RCC 7860 (cell line): ENCODE measurements around the gene CNOT3.
"Not testable (repeated sequence)": the region's sequence is repeated elsewhere in the genome, so short reads cannot be mapped to it uniquely, and the experiment has no call there.

Experiments used
- DNase-seq: peaks from one replicate; pipeline ENCODE4 v3.0.0-alpha.2; 2015; ENCODE audit warnings: low spot score
- FAIRE-seq: peaks from 2 replicates; lab custom pipeline; 2012; peaks lifted over from hg19 to GRCh38; lab: Jason Lieb, UNC

The CNOT3 gene

GRCh38 chr19:54189735-54190502, 52.4 kb downstream of the CNOT3 start:
- peak; percentile 100 for DNase-seq
- peak; percentile 98 for FAIRE-seq

GRCh38 chr19:54190503-54191010, 53.0 kb downstream of the CNOT3 start:
- DNase-seq (peak; percentile 97), FAIRE-seq (peak; percentile 92)

- DNase-seq (peak; percentile 58), FAIRE-seq (no peak)
These were observed 53.6 kb downstream of the CNOT3 start, which contains the start of gene TSEN34 for GRCh38 chr19:54191011-54191810. Gene TSEN34 (plus strand): TSS chr19:54191308. CDS start chr19:54191365, 57 bp downstream.

GRCh38 chr19:54191811-54192453, 54.4 kb downstream of the CNOT3 start:
- FAIRE-seq (no peak), DNase-seq (no peak)

- DNase-seq (no peak), FAIRE-seq (no peak)
These were observed 55.4 kb downstream of the CNOT3 start for GRCh38 chr19:54193011-54193410.

- not testable (repeated sequence) for DNase-seq, FAIRE-seq
These were observed 56.9 kb downstream of the CNOT3 start for GRCh38 chr19:54194463-54194862.

- FAIRE-seq: no peak
- DNase-seq: no peak
These were observed 59.0 kb downstream of the CNOT3 start for GRCh38 chr19:54196536-54196935.

- no peak for FAIRE-seq
- no peak for DNase-seq
These were observed 59.6 kb downstream of the CNOT3 start for GRCh38 chr19:54197121-54197520.

- FAIRE-seq (no peak), DNase-seq (no peak)
These were observed 61.8 kb downstream of the CNOT3 start for GRCh38 chr19:54199401-54199800.

- no peak for FAIRE-seq
- no peak for DNase-seq
These were observed 63.7 kb downstream of the CNOT3 start for GRCh38 chr19:54201172-54201701.

GRCh38 chr19:54201980-54202379, 64.4 kb downstream of the CNOT3 start:
- no peak for FAIRE-seq
- DNase-seq: peak; percentile 7

- DNase-seq (peak; percentile 86), FAIRE-seq (peak; percentile 93)
These were observed 65.6 kb downstream of the CNOT3 start for GRCh38 chr19:54203151-54203611.

GRCh38 chr19:54204767-54205468, 67.4 kb downstream of the CNOT3 start:
- no peak for FAIRE-seq
- DNase-seq: no peak
